Loucy (cell line): ENCODE measurements around the gene BET1.

ENCODE experiments used
- EZH2phosphoT487 ChIP-seq: fragments of 200-600 bp; IDR thresholded peaks from 2 replicates; pipeline ENCODE4 v1.6.1; 2018; ENCODE audit warnings: antibody characterized with exemption, mild to moderate bottlenecking, moderate library complexity, borderline replicate concordance
- TF ChIP-seq, protein P1 (sequence below): fragments of 200-600 bp; sonication (generic); conservative IDR thresholded peaks from 2 replicates; pipeline ENCODE4 v1.5.1; 2014; ENCODE audit warnings: mild to moderate bottlenecking, antibody characterized with exemption, low read length

- TF ChIP-seq, protein P1, sequence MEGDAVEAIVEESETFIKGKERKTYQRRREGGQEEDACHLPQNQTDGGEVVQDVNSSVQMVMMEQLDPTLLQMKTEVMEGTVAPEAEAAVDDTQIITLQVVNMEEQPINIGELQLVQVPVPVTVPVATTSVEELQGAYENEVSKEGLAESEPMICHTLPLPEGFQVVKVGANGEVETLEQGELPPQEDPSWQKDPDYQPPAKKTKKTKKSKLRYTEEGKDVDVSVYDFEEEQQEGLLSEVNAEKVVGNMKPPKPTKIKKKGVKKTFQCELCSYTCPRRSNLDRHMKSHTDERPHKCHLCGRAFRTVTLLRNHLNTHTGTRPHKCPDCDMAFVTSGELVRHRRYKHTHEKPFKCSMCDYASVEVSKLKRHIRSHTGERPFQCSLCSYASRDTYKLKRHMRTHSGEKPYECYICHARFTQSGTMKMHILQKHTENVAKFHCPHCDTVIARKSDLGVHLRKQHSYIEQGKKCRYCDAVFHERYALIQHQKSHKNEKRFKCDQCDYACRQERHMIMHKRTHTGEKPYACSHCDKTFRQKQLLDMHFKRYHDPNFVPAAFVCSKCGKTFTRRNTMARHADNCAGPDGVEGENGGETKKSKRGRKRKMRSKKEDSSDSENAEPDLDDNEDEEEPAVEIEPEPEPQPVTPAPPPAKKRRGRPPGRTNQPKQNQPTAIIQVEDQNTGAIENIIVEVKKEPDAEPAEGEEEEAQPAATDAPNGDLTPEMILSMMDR = no peak
- no peak for TF ChIP-seq EZH2phosphoT487
These were observed 40.7 kb upstream of the BET1 start for GRCh38 chr7:94044806-94045205.
